Measurements from ENCODE around the gene TUBA1A.
"Not testable (repeated sequence)": the region's sequence is repeated elsewhere in the genome, so short reads cannot be mapped to it uniquely, and the experiment has no call there.

TUBA1A gene

GRCh38 chr12:49188916-49189367, at the start of gene TUBA1A:
Gene TUBA1A (minus strand): TSS chr12:49189080. CDS start chr12:49188979, 101 bp downstream.
- DNase-seq: peak; percentile 98

- DNase-seq: peak; percentile 30
Measured at GRCh38 chr12:49236423-49236822, 47.5 kb upstream of the TUBA1A start.

- DNase-seq: peak; percentile 54
Measured at GRCh38 chr12:49233842-49234526, 45.1 kb upstream of the TUBA1A start.

- no peak for DNase-seq
Measured at GRCh38 chr12:49232940-49233841, 44.3 kb upstream of the TUBA1A start.

GRCh38 chr12:49231878-49232655, 43.2 kb upstream of the TUBA1A start:
- no peak for DNase-seq

- no peak for DNase-seq
Measured at GRCh38 chr12:49230805-49231194, 41.9 kb upstream of the TUBA1A start.

- DNase-seq: no peak
Measured at GRCh38 chr12:49230176-49230804, 41.4 kb upstream of the TUBA1A start.

- no peak for DNase-seq
Measured at GRCh38 chr12:49228653-49229052, 39.8 kb upstream of the TUBA1A start.

GRCh38 chr12:49227713-49228112, 38.8 kb upstream of the TUBA1A start:
- no peak for DNase-seq

GRCh38 chr12:49225576-49226166, 36.8 kb upstream of the TUBA1A start:
- DNase-seq: no peak

- DNase-seq: no peak
Measured at GRCh38 chr12:49223590-49224369, 34.9 kb upstream of the TUBA1A start.

GRCh38 chr12:49223122-49223521, 34.2 kb upstream of the TUBA1A start:
- DNase-seq: no peak

- DNase-seq: no peak
Measured at GRCh38 chr12:49220972-49221371, 32.1 kb upstream of the TUBA1A start.

GRCh38 chr12:49219417-49220026, 30.6 kb upstream of the TUBA1A start:
- DNase-seq: no peak

GRCh38 chr12:49212572-49212971, 23.7 kb upstream of the TUBA1A start:
- no peak for DNase-seq

- not testable (repeated sequence) for DNase-seq
Measured at GRCh38 chr12:49210703-49211102, 21.8 kb upstream of the TUBA1A start.

- DNase-seq: no peak
Measured at GRCh38 chr12:49208676-49209075, 19.8 kb upstream of the TUBA1A start.

GRCh38 chr12:49208146-49208545, 19.3 kb upstream of the TUBA1A start:
- DNase-seq: no peak

GRCh38 chr12:49206389-49206788, 17.5 kb upstream of the TUBA1A start:
- DNase-seq: no peak

- DNase-seq: peak; percentile 20
Measured at GRCh38 chr12:49201595-49202295, 12.9 kb upstream of the TUBA1A start.
